ENCODE measurements around the gene GNG12.
A peak's percentile ranks its signal among the peaks of the same experiment; 100 is the strongest.

GNG12 gene

GRCh38 chr1:67752306-67752705 lies 81.0 kb downstream of the GNG12 start:
- no peak for DNase-seq (ENCODE audit: low spot score)

- DNase-seq (ENCODE audit: low spot score) = no peak
These were observed 82.6 kb downstream of the GNG12 start for GRCh38 chr1:67750691-67751054.

- peak; percentile 61 for DNase-seq (ENCODE audit: low spot score)
These were observed 83.2 kb downstream of the GNG12 start for GRCh38 chr1:67749844-67750690.

- peak; percentile 66 for DNase-seq (ENCODE audit: low spot score)
These were observed 83.9 kb downstream of the GNG12 start for GRCh38 chr1:67749263-67749843.

GRCh38 chr1:67748630-67749029 lies 84.6 kb downstream of the GNG12 start:
- peak; percentile 69 for DNase-seq (ENCODE audit: low spot score)

- DNase-seq (ENCODE audit: low spot score) = no peak
These were observed 85.4 kb downstream of the GNG12 start for GRCh38 chr1:67747671-67748546.

- DNase-seq (ENCODE audit: low spot score) = no peak
These were observed 87.2 kb downstream of the GNG12 start for GRCh38 chr1:67745875-67746698.

- DNase-seq (ENCODE audit: low spot score) = no peak
These were observed 90.1 kb downstream of the GNG12 start for GRCh38 chr1:67743072-67743725.

- no peak for DNase-seq (ENCODE audit: low spot score)
These were observed 91.5 kb downstream of the GNG12 start for GRCh38 chr1:67741736-67742135.

GRCh38 chr1:67741121-67741520 lies 92.1 kb downstream of the GNG12 start:
- no peak for DNase-seq (ENCODE audit: low spot score)

GRCh38 chr1:67740543-67740942 lies 92.7 kb downstream of the GNG12 start:
- no peak for DNase-seq (ENCODE audit: low spot score)

- no peak for DNase-seq (ENCODE audit: low spot score)
These were observed 93.9 kb downstream of the GNG12 start for GRCh38 chr1:67739361-67739760.

- DNase-seq (ENCODE audit: low spot score) = no peak
These were observed 94.9 kb downstream of the GNG12 start for GRCh38 chr1:67738401-67738800.

- DNase-seq (ENCODE audit: low spot score) = no peak
These were observed 95.4 kb downstream of the GNG12 start for GRCh38 chr1:67737875-67738274.

- DNase-seq (ENCODE audit: low spot score) = no peak
These were observed 96.5 kb downstream of the GNG12 start for GRCh38 chr1:67736750-67737149.

- peak; percentile 86 for DNase-seq (ENCODE audit: low spot score)
These were observed 97.2 kb downstream of the GNG12 start for GRCh38 chr1:67735806-67736627.

- DNase-seq (ENCODE audit: low spot score) = no peak
These were observed 98.1 kb downstream of the GNG12 start for GRCh38 chr1:67735206-67735605.

- no peak for DNase-seq (ENCODE audit: low spot score)
These were observed 99.0 kb downstream of the GNG12 start for GRCh38 chr1:67734323-67734690.

GRCh38 chr1:67733681-67734322 lies 99.5 kb downstream of the GNG12 start:
- DNase-seq (ENCODE audit: low spot score) = no peak

GRCh38 chr1:67732750-67733151 lies 100.5 kb downstream of the GNG12 start:
- DNase-seq (ENCODE audit: low spot score) = no peak

Measured in LoVo (cell line).